Cardiac fibroblast (primary cell): ENCODE data around the gene JARID2.

Experiments used
- DNase-seq, 2 donors: peaks; one replicate each; pipeline versions ENCODE4 v3.0.0 to v3.0.0-alpha.2; 2010; ENCODE audit warnings: low read depth in 2 of 2
- H3K4me3 ChIP-seq, 2 donors: replicated peaks in 1 of 2; 1 replicate in 1 of 2; 2 replicates in 1 of 2; pipeline ENCODE4 v1.5.1; 2011; ENCODE audit warnings: low read depth in 2 of 2, low read length in 2 of 2, mild to moderate bottlenecking in 2 of 2, moderate library complexity in 1 of 2
- CTCF ChIP-seq: IDR thresholded peaks from one replicate; pipeline ENCODE4 v1.5.1; 2011; ENCODE audit warnings: low read depth, mild to moderate bottlenecking, low read length, inconsistent platforms

JARID2 gene

GRCh38 chr6:15456422-15456821, 210.6 kb downstream of the JARID2 start:
- DNase-seq = no peak
- H3K4me3 ChIP-seq = no peak overlapping the region
- TF ChIP-seq CTCF = no peak

GRCh38 chr6:15457121-15457650, 211.3 kb downstream of the JARID2 start:
- DNase-seq = no peak
- no peak overlapping the region for H3K4me3 ChIP-seq
- no peak for TF ChIP-seq CTCF

GRCh38 chr6:15458021-15458459, 212.2 kb downstream of the JARID2 start:
- DNase-seq = no peak
- no peak overlapping the region for H3K4me3 ChIP-seq
- no peak for TF ChIP-seq CTCF

GRCh38 chr6:15460110-15460727, 214.3 kb downstream of the JARID2 start:
- no peak for DNase-seq
- no peak overlapping the region for H3K4me3 ChIP-seq
- no peak for TF ChIP-seq CTCF

GRCh38 chr6:15461127-15461944, 215.5 kb downstream of the JARID2 start:
- no peak for DNase-seq
- no peak for TF ChIP-seq CTCF
- no peak overlapping the region for H3K4me3 ChIP-seq

GRCh38 chr6:15462256-15462655, 216.4 kb downstream of the JARID2 start:
- no peak overlapping the region for H3K4me3 ChIP-seq
- no peak for TF ChIP-seq CTCF
- no peak for DNase-seq
